GM18861 (cell line): ENCODE data around the gene CLUH.

Experiments used
- ATAC-seq: cut with Tn5 transposase; IDR thresholded peaks from one replicate; pipeline ENCODE4 v1.9.1; 2021; ENCODE audit not compliant: unreplicated experiment

Gene CLUH

GRCh38 chr17:2711608-2712299, at the start of gene CLUH:
Gene CLUH (minus strand): TSS chr17:2711764. CDS start chr17:2711661, 103 bp downstream.
- peak; percentile 72 for ATAC-seq

DNA sequence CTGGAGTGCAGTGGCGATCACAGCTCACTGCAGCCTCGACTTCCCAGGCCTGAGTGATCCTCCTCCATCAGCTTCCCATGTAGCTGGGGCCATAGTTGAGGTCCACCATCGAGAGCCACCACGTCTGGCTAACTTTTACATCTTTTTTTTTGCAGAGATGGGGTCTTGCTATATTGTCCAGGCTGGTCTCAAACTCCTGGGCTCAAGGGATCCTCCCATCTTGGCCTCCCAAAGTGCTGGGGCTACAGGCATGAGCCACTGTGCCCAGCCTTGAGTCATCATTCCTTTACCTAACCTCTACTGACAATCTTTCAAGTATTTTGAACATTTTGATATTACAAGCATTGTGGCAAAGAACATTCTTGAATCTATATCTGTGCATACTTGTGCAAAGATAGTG, 47.3 kb upstream of the CLUH start:
- ATAC-seq, result no peak

DNA sequence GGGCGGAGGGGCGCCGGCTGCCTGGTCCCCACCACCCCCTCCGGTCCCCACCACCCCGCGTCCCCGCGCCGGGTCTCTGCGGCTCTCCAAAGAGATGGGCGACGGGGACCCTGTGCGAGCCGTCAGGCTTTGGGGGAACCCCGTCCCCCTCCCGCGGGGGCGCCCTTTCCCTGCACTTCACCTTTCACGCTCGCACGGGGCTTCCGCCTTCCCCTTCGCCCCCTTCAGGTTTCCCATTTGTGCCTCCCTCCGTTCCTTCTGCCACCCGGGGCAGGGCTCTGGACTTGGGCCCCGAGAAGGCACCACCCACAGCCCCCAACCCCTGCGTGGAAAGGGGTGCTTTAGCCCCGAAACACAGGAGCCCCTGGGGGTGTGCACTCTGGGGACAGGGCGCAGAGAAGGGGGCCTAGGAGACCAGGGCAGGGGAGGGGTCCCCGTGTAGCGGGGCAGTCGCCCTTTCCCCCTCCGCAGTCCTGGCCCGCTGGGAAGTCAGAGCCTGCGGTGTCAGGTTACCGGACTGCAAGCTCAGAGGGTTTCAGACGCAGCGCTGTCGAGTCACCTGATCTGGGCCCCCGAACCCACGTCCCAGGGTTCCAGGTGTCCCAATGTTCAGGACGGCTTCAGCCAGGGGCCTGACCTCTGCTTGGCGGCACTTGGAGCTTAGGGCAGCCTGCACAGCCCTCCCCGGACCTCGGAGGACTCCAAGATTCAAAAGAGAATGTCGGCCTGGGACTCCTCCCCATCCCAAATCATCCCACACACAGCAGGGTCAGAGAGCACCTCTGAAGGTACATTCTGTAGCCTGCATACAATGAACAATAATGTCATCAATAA, 44.5 kb upstream of the CLUH start:
- ATAC-seq, result no peak

- ATAC-seq, result no peak
Measured at GRCh38 chr17:2751491-2751890, 39.9 kb upstream of the CLUH start.

DNA sequence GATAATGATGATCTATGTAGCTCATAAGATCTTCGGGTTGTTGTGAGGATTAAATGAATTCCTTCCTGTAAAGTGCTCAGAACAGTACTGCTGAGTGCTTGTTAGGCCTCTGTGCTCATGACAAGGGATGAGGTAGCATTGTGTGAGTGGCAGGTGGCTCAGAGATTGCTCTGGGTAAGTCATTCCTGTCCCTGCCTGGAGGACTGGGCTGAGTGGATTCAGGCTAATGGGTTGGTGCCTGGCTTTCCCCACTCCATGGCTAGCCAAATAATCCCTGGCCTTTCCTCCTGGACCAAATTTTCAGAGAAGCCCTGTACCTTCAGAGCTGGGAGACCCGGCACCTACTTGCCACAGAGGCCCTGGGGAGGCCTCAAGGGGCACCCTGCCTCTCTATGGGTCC, 39.2 kb upstream of the CLUH start:
- ATAC-seq, result no peak

DNA sequence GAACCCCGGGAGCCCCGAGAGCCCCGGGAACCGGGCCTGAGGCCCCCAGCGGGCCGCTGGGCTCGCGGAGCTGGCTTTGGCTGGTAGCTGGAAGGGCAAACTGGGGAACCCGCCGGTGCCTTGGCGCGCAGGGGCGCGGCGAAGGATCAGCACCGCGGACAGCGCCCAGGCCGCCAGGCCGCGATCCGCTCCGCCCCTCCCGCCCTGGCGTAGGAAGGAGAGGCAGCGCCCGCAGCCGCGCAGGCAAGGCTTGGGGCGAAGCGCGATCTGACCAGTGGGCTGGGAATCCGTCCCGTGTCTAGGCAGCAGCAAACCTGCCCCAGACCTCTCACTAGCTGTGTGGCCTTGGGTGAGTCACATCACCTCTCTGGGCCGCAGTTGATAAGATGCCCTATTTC, 38.2 kb upstream of the CLUH start:
- no peak for ATAC-seq

GRCh38 chr17:2749058-2749783, 37.7 kb upstream of the CLUH start, which contains the start of gene CCDC92B:
Gene CCDC92B (minus strand): TSS chr17:2749652. CDS start chr17:2735145, 14,507 bp downstream.
- no peak for ATAC-seq

DNA sequence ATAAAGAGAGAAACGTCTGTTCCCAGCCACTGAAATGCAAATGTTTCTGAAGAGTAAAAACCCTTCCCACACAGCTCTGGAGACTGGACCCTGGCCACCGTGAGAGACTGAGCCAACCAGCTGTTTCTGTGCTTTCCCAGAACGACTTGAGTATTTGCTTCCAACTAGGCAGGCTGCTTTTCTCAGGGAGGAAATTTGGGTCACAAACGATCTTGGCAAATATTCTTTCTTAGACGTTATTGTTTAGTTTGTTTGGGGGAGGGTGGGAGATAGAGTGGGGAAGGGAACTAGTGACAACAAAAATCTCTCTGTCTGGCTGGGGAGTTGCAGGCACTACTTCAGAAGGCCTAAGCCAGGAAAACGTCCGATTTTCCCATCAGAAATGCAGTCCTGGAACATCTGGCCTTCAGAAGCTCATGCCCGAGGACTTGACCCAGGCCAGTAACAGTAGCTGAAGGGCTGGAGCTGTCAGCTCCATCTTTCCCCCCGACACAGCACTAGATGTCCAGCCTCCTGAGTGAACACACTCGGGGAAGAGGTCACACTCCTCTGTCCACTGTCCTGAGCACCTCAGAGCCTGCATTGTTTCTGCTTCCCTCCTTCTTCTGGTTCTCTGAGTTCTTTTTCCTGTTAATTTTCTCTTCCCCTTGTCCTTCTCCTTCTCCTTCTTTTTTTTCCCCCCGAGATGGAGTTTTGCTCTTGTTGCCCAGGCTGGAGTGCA, 33.9 kb upstream of the CLUH start:
- ATAC-seq, result no peak

DNA sequence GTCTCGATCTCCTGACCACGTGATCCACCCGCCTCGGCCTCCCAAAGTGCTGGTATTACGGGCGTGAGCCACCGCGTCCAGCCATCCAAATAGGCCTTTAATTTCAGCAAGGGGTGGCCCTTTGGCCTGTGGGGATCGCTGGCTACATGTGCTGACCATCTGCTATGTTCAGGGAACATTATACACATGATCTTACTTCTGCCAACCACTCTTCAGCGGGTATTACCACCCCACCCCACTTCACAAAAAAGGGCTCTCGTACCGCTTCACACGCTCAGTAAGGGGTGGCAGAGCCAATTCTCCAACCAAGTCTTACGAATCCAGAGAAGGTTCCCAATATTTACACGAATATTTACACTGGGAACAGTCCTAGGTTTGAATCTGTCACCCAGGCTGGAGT, 26.1 kb upstream of the CLUH start:
- no peak for ATAC-seq

- no peak for ATAC-seq
Measured at GRCh38 chr17:2736956-2737355, 25.4 kb upstream of the CLUH start.

DNA sequence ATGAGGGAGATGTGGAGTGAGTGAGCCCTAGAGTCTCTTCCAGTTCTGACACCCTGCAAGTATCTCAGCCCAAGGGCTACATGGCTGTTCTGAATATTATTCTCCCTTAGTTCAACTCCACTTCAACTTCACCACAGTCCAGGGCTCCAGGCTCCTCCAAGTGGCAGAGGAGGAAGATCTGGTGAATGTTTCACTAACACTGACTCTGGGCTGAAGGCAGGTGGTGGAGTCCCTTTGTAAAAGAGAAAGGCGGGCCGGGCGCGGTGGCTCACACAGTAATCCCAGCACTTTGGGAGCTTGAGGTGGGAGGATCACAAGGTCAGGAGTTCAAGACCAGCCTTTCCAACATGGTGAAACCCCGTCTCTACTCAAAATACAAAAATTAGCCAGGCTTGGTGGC, 24.3 kb upstream of the CLUH start:
- ATAC-seq, result no peak

DNA sequence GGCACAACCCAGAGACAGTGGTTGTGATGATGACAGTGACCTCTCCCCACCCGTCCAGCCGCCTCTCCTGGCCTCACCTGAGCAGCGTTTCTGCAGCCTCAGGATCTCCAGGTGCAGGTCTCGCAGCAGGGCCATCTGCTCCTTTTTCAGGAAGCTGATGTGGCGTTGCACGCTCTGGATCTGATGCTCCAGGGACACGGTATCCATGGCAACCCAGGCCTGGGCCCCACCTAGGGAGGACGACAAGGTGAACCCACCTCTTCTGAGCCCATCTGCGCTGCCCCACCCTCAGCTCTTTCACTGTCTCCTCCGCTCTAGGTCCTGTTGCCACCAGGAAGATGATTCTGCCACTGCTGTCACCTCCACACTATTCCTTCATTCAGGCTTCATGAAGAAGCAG, 23.4 kb upstream of the CLUH start:
- ATAC-seq, result no peak

DNA sequence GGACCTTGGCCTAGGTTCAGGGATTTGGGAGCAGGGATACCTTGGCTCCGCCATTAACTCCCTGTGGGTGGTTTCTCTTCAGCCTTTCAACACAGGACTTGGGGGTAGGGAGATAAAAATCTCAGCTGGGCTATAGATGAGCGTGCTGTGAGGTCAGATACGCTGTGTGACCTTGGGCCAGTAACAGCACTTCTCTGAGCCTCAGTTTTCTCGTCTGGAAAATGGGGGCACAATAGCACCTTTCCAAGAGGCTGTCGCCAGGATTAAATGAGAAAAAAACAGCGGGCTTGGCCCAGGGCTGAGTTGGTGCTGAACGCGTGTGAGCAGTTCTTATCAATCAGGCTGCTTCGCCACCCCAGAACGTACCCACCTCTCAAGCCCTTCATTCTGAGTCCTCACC, 20.2 kb upstream of the CLUH start:
- no peak for ATAC-seq

- ATAC-seq, result no peak
Measured at GRCh38 chr17:2730764-2731353, 19.3 kb upstream of the CLUH start.

- no peak for ATAC-seq
Measured at GRCh38 chr17:2724784-2725164, 13.2 kb upstream of the CLUH start.

- no peak for ATAC-seq
Measured at GRCh38 chr17:2723997-2724783, 12.6 kb upstream of the CLUH start.

- no peak for ATAC-seq
Measured at GRCh38 chr17:2723505-2723996, 12.0 kb upstream of the CLUH start.

DNA sequence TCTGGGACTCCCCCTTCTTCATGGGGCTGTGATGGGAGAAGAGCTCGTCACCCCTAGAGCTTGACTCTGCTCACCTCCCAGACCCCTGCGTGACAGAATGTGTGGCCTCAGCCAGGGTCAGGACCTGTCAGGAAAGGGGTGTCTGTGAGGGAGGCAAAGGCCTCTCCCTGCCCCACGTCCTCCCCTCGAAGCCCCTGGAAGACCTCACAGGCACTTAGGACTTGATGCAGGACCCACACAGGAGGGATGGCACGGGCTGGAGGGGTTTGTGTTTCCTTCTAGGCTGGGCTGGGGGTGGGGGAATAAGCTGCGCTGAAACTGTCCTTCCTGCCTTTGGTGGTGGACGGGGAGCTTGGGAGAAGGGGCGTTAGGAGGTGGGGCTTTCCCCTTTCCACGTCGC, 11.0 kb upstream of the CLUH start:
- no peak for ATAC-seq

DNA sequence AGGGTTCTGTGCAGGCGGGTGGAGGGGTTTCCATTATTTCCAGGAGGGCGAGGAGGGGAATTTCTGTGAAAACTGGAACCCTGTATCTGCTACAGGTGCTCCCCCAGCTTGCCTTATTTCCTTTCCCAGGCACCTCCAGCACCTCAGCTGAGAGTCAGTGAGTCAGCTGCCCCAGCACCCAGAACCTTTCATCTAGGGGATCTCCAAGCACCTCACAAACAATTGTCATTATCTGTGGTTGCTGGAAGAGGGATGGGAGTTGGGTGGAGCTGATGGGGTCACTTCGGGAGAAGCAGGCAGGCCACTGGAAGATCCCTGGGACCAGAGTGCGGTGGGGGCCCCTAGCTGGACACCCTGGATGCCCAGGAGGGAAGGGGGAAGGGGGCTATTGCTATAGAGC, 10.0 kb upstream of the CLUH start:
- ATAC-seq, result no peak

DNA sequence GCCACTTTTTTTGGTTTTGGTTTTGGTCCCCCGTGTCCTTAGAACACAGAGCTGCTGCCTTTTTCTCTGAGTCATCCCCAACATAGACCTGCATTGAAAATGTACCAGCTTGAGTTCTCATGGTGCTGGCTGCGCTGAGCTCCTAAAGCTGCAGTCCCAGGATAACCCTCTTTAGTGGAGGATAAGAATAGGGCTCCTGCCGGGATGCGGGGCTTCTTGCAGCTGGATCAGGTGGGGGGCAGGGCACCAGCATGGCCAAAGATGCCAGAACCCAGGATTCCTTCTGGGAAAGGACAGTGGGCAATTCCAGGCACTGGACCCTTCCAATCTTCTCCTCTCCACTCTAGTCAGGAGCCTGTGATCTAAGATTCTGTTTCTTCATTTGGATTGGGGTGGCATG, 8.3 kb upstream of the CLUH start:
- no peak for ATAC-seq
